H9 (cell line): ENCODE data around the gene TFG. TPM values are rescaled to one million over a fixed set of nuclear protein-coding genes. Genes with fewer than 3 reads are reported as not detected.

Experiments used
- DNase-seq: peaks from one replicate; pipeline ENCODE4 v3.0.0-alpha.2; 2017
- H2AFZ ChIP-seq: one replicate; pipeline ENCODE4 v1.6.1; 2013; ENCODE audit warnings: mild to moderate bottlenecking, low read length, control low read depth, moderate library complexity
- H2AK5ac ChIP-seq: 2 replicates; pipeline ENCODE4 v1.6.1; 2013; ENCODE audit warnings: low read length, control low read depth, mixed read lengths; ENCODE audit not compliant: insufficient read length
- H2BK120ac ChIP-seq: one replicate; pipeline ENCODE4 v1.6.1; 2013; ENCODE audit warnings: low read depth, mild to moderate bottlenecking, low read length, control low read depth, inconsistent platforms; ENCODE audit not compliant: poor library complexity, severe bottlenecking
- H2BK12ac ChIP-seq: 2 replicates; pipeline ENCODE4 v1.6.1; 2013; ENCODE audit warnings: low read length, control low read depth, mixed read lengths, low read depth; ENCODE audit not compliant: insufficient read length
- H2BK15ac ChIP-seq: 2 replicates; pipeline ENCODE4 v1.6.1; 2013; ENCODE audit warnings: low read depth, low read length, control low read depth
- H2BK20ac ChIP-seq: one replicate; pipeline ENCODE4 v1.6.1; 2013; ENCODE audit warnings: low read depth, mild to moderate bottlenecking, low read length, control low read depth, inconsistent platforms; ENCODE audit not compliant: poor library complexity, severe bottlenecking
- H2BK5ac ChIP-seq: 2 replicates; pipeline ENCODE4 v1.6.1; 2013; ENCODE audit warnings: low read length, control low read depth, mixed read lengths; ENCODE audit not compliant: insufficient read length
- H3K14ac ChIP-seq: 2 replicates; pipeline ENCODE4 v1.6.1; 2013; ENCODE audit warnings: low read length, control low read depth; ENCODE audit not compliant: insufficient read depth
- H3K18ac ChIP-seq: 2 replicates; pipeline ENCODE4 v1.6.1; 2013; ENCODE audit warnings: low read depth, mild to moderate bottlenecking, mixed read lengths, low read length, control low read depth; ENCODE audit not compliant: insufficient read length
- H3K23ac ChIP-seq: 2 replicates; pipeline ENCODE4 v1.6.1; 2013; ENCODE audit warnings: low read length, control low read depth, mixed read lengths, low read depth; ENCODE audit not compliant: insufficient read length
- H3K23me2 ChIP-seq: 2 replicates; pipeline ENCODE4 v1.6.1; 2013; ENCODE audit warnings: low read depth, mild to moderate bottlenecking, mixed read lengths, low read length, control low read depth; ENCODE audit not compliant: insufficient read length, poor library complexity, severe bottlenecking
- H3K27ac ChIP-seq: 2 replicates; pipeline ENCODE4 v1.5.1; 2013; ENCODE audit warnings: low read length, control low read depth, mixed read lengths, low read depth; ENCODE audit not compliant: insufficient read length
- H3K27me3 ChIP-seq: 2 replicates; pipeline ENCODE4 v1.6.1; 2013; ENCODE audit warnings: low read length, control low read depth, inconsistent platforms; ENCODE audit not compliant: insufficient read depth
- H3K4ac ChIP-seq: 2 replicates; pipeline ENCODE4 v1.6.1; 2013; ENCODE audit warnings: low read depth, mild to moderate bottlenecking, control low read depth, inconsistent platforms, low read length, moderate library complexity
- H3K4me1 ChIP-seq: 2 replicates; pipeline ENCODE4 v1.6.1; 2013; ENCODE audit warnings: low read length, control low read depth, inconsistent platforms; ENCODE audit not compliant: insufficient read depth
- H3K4me2 ChIP-seq: 2 replicates; pipeline ENCODE4 v1.6.1; 2013; ENCODE audit warnings: low read length, control low read depth, mixed read lengths; ENCODE audit not compliant: insufficient read length, insufficient read depth
- H3K56ac ChIP-seq: 2 replicates; pipeline ENCODE4 v1.6.1; 2013; ENCODE audit warnings: low read depth, mild to moderate bottlenecking, mixed read lengths, low read length, control low read depth; ENCODE audit not compliant: insufficient read length
- H3K79me1 ChIP-seq: 2 replicates; pipeline ENCODE4 v1.6.1; 2013; ENCODE audit warnings: low read depth, mild to moderate bottlenecking, moderate library complexity, low read length, control low read depth, inconsistent platforms; ENCODE audit not compliant: insufficient read depth, poor library complexity, severe bottlenecking
- H3K79me2 ChIP-seq: 2 replicates; pipeline ENCODE4 v1.6.1; 2013; ENCODE audit warnings: low read length, control low read depth, inconsistent platforms; ENCODE audit not compliant: insufficient read depth
- H3K9ac ChIP-seq: 2 replicates; pipeline ENCODE4 v1.6.1; 2013; ENCODE audit warnings: low read length, control low read depth, mixed read lengths; ENCODE audit not compliant: insufficient read length; ENCODE audit errors: extremely low read depth
- H3K9me3 ChIP-seq: one replicate; pipeline ENCODE4 v1.6.1; 2013; ENCODE audit warnings: low read depth, low read length, inconsistent platforms; ENCODE audit not compliant: control insufficient read depth
- H3T11ph ChIP-seq: one replicate; pipeline ENCODE4 v1.6.1; 2013; ENCODE audit warnings: mild to moderate bottlenecking, low read length, control low read depth, inconsistent platforms
- H4K20me1 ChIP-seq: one replicate; pipeline ENCODE4 v1.6.1; 2013; ENCODE audit not compliant: control insufficient read depth, insufficient read length, insufficient read depth
- H4K5ac ChIP-seq: 2 replicates; pipeline ENCODE4 v1.6.1; 2013; ENCODE audit warnings: low read depth, mild to moderate bottlenecking, mixed read lengths, low read length, control low read depth; ENCODE audit not compliant: insufficient read length
- H4K8ac ChIP-seq: replicated peaks from 2 replicates; pipeline ENCODE4 v1.6.1; 2013; ENCODE audit warnings: low read length, control low read depth, mixed read lengths, low read depth; ENCODE audit not compliant: insufficient read length
- H4K91ac ChIP-seq: 2 replicates; pipeline ENCODE4 v1.6.1; 2013; ENCODE audit warnings: low read depth, mild to moderate bottlenecking, moderate library complexity, mixed read lengths, low read length, control low read depth; ENCODE audit not compliant: insufficient read length
- H3K27ac Mint-ChIP-seq, 3 experiments: 2 replicates in 2 of 3; 3 replicates in 1 of 3; pipeline ENCODE4 v1.8.0; 2020 to 2021; ENCODE audit warnings: mixed read lengths in 3 of 3, mild to moderate bottlenecking in 1 of 3, moderate library complexity in 1 of 3
- H3K27me3 Mint-ChIP-seq: 2 replicates; pipeline ENCODE4 v1.8.0; 2021; ENCODE audit warnings: low read depth, mild to moderate bottlenecking, moderate library complexity, mixed read lengths
- H3K36me3 Mint-ChIP-seq, 3 experiments: 2 replicates in 2 of 3; 3 replicates in 1 of 3; pipeline ENCODE4 v1.8.0; 2020 to 2021; ENCODE audit warnings: low read depth in 3 of 3, mixed read lengths in 3 of 3; ENCODE audit not compliant: insufficient read depth in 1 of 3
- H3K4me1 Mint-ChIP-seq, 2 experiments: 2 replicates each; pipeline ENCODE4 v1.8.0; 2020; ENCODE audit warnings: mixed read lengths in 2 of 2
- H3K4me3 Mint-ChIP-seq, 2 experiments: 2 replicates in 1 of 2; 3 replicates in 1 of 2; pipeline ENCODE4 v1.8.0; 2020 to 2021; ENCODE audit warnings: mild to moderate bottlenecking in 2 of 2, mixed read lengths in 2 of 2, moderate library complexity in 1 of 2
- H3K9me3 Mint-ChIP-seq, 2 experiments: 2 replicates in 1 of 2; 3 replicates in 1 of 2; pipeline ENCODE4 v1.8.0; 2020; ENCODE audit warnings: mild to moderate bottlenecking in 2 of 2, mixed read lengths in 2 of 2, moderate library complexity in 1 of 2
- CTCF ChIP-seq: fragments of 200-600 bp; sonication (generic); conservative IDR thresholded peaks from 3 replicates; pipeline ENCODE4 v1.8.0; 2021; ENCODE audit warnings: antibody characterized with exemption, mild to moderate bottlenecking
- WGBS: extraction: QIAGEN DNeasy Blood & Tissue Kit; methylation state at CpG from one replicate; pipeline ENCODE4 v1.1.7; 2013; ENCODE audit warnings: missing lambda C conversion rate, low lambda C conversion rate, mixed read lengths; ENCODE audit not compliant: insufficient read length; ENCODE audit errors: extremely low coverage; 5-methylcytosine and 5-hydroxymethylcytosine counted together
- total RNA-seq: library from RNA; stranded (reverse); gene quantifications from 2 replicates; pipeline ENCODE4 v1.2.1, GENCODE V29; 2021

The TFG gene
- total RNA-seq, 1 experiment from 2014 or later: 80.7 TPM

DNA sequence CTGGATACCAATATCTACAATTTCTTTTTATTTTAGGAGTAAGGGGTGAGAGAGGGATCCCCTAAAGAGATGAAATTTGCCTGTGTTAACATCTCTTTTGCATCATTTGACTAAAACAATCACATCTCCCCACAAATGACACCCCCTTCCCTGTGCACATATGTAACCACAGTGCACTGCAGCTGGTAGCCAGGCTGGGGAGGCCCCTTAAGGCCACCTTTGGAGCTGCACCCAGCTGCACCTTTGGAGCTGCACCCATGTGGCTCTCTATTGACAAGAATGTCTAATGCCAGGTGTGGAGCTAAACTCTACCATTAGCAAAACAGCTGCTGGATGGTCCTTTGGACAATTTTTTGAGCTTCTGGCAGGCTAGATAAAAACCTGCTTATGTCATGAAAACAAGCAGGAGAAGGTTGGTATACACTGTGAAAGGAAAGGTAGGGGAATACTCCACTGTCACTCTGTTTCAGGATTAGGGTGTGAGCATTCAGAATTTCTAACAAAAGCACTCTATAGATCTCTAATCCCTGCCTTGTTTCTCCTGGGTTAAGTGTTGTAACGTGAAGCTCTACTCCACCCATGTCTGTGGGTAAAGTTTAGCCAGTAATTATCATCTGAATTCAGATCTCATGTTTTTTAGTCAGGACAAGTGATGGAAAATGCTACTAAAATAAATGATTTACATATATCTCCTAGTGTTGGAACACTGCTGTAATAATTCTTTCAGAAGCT, 52.1 kb downstream of the TFG start:
- H2AK5ac ChIP-seq: no peak overlapping the region
- DNase-seq: peak; percentile 53
- H2BK15ac ChIP-seq: no peak overlapping the region
- Mint-ChIP-seq H3K27me3 (no peaks in the 10 kb centered on the region), H3K27ac (0 out of 7 replicates have a peak overlapping the region, but pooled peaks of 1 of the 3 experiments have one; percentile 0), H3K4me3 (no peak overlapping the region), H3K36me3 (no peaks in the 10 kb centered on the region; a peak in 1 of 7 replicates), H3K9me3 (no peaks in the 10 kb centered on the region), H3K4me1 (peaks cover 18 to 25% of the 10 kb centered on the region in 2 experiments)
- H2BK12ac ChIP-seq: no peak overlapping the region
- H3K27me3 ChIP-seq: no peaks in the 10 kb centered on the region
- H3K23me2 ChIP-seq: no peaks in the 10 kb centered on the region
- no peaks in the 10 kb centered on the region for H3K4me1 ChIP-seq
- H3K79me1 ChIP-seq: no peaks in the 10 kb centered on the region
- no CpG with 5 or more reads among the region's 1 CpG for WGBS
- H4K91ac ChIP-seq: no peak overlapping the region
- H2BK5ac ChIP-seq: no peak overlapping the region
- no peak overlapping the region for H3K27ac ChIP-seq
- H3K4me2 ChIP-seq: no peak overlapping the region
- no peak overlapping the region for H3K9ac ChIP-seq
- no peak overlapping the region for H3K18ac ChIP-seq
- no peak overlapping the region for H3K56ac ChIP-seq
- H3K79me2 ChIP-seq: no peaks in the 10 kb centered on the region
- TF ChIP-seq CTCF: peak; percentile 60
- no peaks in the 10 kb centered on the region for H4K20me1 ChIP-seq
- H4K5ac ChIP-seq: no peak overlapping the region
- H4K8ac ChIP-seq: no peak overlapping the region
- no peak overlapping the region for H2BK20ac ChIP-seq
- H3T11ph ChIP-seq: no peak overlapping the region
- no peak overlapping the region for H3K23ac ChIP-seq
- H3K4ac ChIP-seq: no peak overlapping the region
- H2BK120ac ChIP-seq: no peak overlapping the region
- H2AFZ ChIP-seq: no peak overlapping the region
- H3K9me3 ChIP-seq: no peaks in the 10 kb centered on the region
- H3K14ac ChIP-seq: no peak overlapping the region
